OCI-LY1 (cell line): Measurements from ENCODE around the gene BLM.

Source experiments
- H2AFZ ChIP-seq: fragments of 200-600 bp; sonication (generic), shearing (Covaris generic); 2 replicates; pipeline ENCODE4 v1.6.0; 2014; ENCODE audit warnings: antibody characterized with exemption, mild to moderate bottlenecking, low read length
- H3F3A ChIP-seq: fragments of 200-600 bp; sonication (generic), shearing (Covaris generic); 2 replicates; pipeline ENCODE4 v1.6.0; 2014; ENCODE audit warnings: mild to moderate bottlenecking, antibody characterized with exemption, low read length, moderate library complexity; ENCODE audit not compliant: insufficient read depth
- H3K27ac ChIP-seq: fragments of 200-600 bp; sonication (generic); 2 replicates; pipeline ENCODE4 v1.5.1; 2014; ENCODE audit warnings: low read length, mixed run types, mild to moderate bottlenecking, low read depth; ENCODE audit not compliant: poor library complexity, severe bottlenecking
- H3K27me3 ChIP-seq: fragments of 200-600 bp; sonication (generic); 2 replicates; pipeline ENCODE4 v1.6.0; 2014; ENCODE audit warnings: antibody characterized with exemption, mild to moderate bottlenecking, low read length, moderate library complexity; ENCODE audit not compliant: insufficient read depth
- H3K36me3 ChIP-seq: fragments of 200-600 bp; sonication (generic); 2 replicates; pipeline ENCODE4 v1.6.1; 2014; ENCODE audit warnings: mild to moderate bottlenecking, antibody characterized with exemption, low read length, moderate library complexity, mixed read lengths; ENCODE audit not compliant: insufficient read depth
- H3K4me1 ChIP-seq: fragments of 200-600 bp; sonication (generic); 2 replicates; pipeline ENCODE4 v1.5.1; 2014; ENCODE audit warnings: mild to moderate bottlenecking, low read length, moderate library complexity; ENCODE audit not compliant: insufficient read depth, severe bottlenecking
- H3K4me2 ChIP-seq: fragments of 200-600 bp; sonication (generic), shearing (Covaris generic); 2 replicates; pipeline ENCODE4 v1.6.1; 2014; ENCODE audit warnings: low read length
- H3K4me3 ChIP-seq: fragments of 200-600 bp; sonication (generic); 2 replicates; pipeline ENCODE4 v1.5.1; 2014; ENCODE audit warnings: low read length, low read depth, mild to moderate bottlenecking, mixed read lengths; ENCODE audit not compliant: poor library complexity, severe bottlenecking
- H3K79me2 ChIP-seq: fragments of 200-600 bp; shearing (Covaris generic); 2 replicates; pipeline ENCODE4 v1.6.1; 2016; ENCODE audit warnings: mixed run types, low read length, mixed read lengths; ENCODE audit not compliant: insufficient read depth
- H3K9ac ChIP-seq: fragments of 200-600 bp; sonication (generic), shearing (Covaris generic); 2 replicates; pipeline ENCODE4 v1.6.1; 2014; ENCODE audit warnings: mild to moderate bottlenecking, low read length, mixed read lengths
- H3K9me2 ChIP-seq: fragments of 200-600 bp; sonication (generic), shearing (Covaris generic); 2 replicates; pipeline ENCODE4 v1.6.1; 2014; ENCODE audit warnings: low read depth, mild to moderate bottlenecking, low read length, mixed read lengths
- H3K9me3 ChIP-seq: fragments of 200-600 bp; shearing (Covaris generic); 2 replicates; pipeline ENCODE4 v1.6.1; 2014; ENCODE audit warnings: low read length, mixed read lengths
- H4K20me1 ChIP-seq: fragments of 200-600 bp; sonication (generic), shearing (Covaris generic); 2 replicates; pipeline ENCODE4 v1.6.0; 2016; ENCODE audit warnings: mild to moderate bottlenecking, low read length; ENCODE audit not compliant: insufficient read depth
- CTCF ChIP-seq: fragments of 200-600 bp; sonication (generic), shearing (Covaris generic); IDR thresholded peaks from 2 replicates; pipeline ENCODE4 v1.5.1; 2017; ENCODE audit warnings: mild to moderate bottlenecking, antibody characterized with exemption, low read length, moderate library complexity, mixed read lengths
- EZH2 ChIP-seq: fragments of 200-600 bp; sonication (generic), shearing (Covaris generic); IDR thresholded peaks from 2 replicates; pipeline ENCODE4 v1.8.0; 2017; ENCODE audit warnings: borderline replicate concordance, mixed run types, mild to moderate bottlenecking, antibody characterized with exemption, low read length, moderate library complexity, mixed read lengths

Gene BLM

GRCh38 chr15:90701048-90701447 lies 16.1 kb upstream of the BLM start:
- no peaks in the 10 kb centered on the region for H3K79me2 ChIP-seq
- no peaks in the 10 kb centered on the region for H4K20me1 ChIP-seq
- 0 out of 2 replicates have a peak, but pooled peaks cover 6% of the 10 kb centered on the region for H3K9me3 ChIP-seq
- no peaks in the 10 kb centered on the region for H3K4me1 ChIP-seq
- peaks cover 9% of the 10 kb centered on the region; the same call in 1 of the 2 replicates for H3K36me3 ChIP-seq
- H2AFZ ChIP-seq, result no peak overlapping the region
- H3K4me3 ChIP-seq, result no peak overlapping the region
- no peaks in the 10 kb centered on the region for H3F3A ChIP-seq
- H3K27ac ChIP-seq, result no peak overlapping the region
- no peaks in the 10 kb centered on the region for H3K27me3 ChIP-seq
- H3K9me2 ChIP-seq, result no peaks in the 10 kb centered on the region
- no peak overlapping the region for H3K9ac ChIP-seq
- TF ChIP-seq EZH2 (no peak), CTCF (no peak)
- no peak overlapping the region for H3K4me2 ChIP-seq

- no peak overlapping the region for H2AFZ ChIP-seq
- H3K9ac ChIP-seq, result no peak overlapping the region
- H3K79me2 ChIP-seq, result no peaks in the 10 kb centered on the region
- TF ChIP-seq CTCF (no peak), EZH2 (no peak)
- H3K27me3 ChIP-seq, result no peaks in the 10 kb centered on the region
- H3K9me2 ChIP-seq, result no peaks in the 10 kb centered on the region
- H3K9me3 ChIP-seq, result 0 out of 2 replicates have a peak, but pooled peaks cover 6% of the 10 kb centered on the region
- no peaks in the 10 kb centered on the region for H3K4me1 ChIP-seq
- H3K4me2 ChIP-seq, result no peak overlapping the region
- peaks cover 9% of the 10 kb centered on the region; the same call in 1 of the 2 replicates for H3K36me3 ChIP-seq
- no peak overlapping the region for H3K4me3 ChIP-seq
- no peaks in the 10 kb centered on the region for H4K20me1 ChIP-seq
- H3F3A ChIP-seq, result no peaks in the 10 kb centered on the region
- no peak overlapping the region for H3K27ac ChIP-seq
Measured at GRCh38 chr15:90701880-90702630, 15.1 kb upstream of the BLM start.

GRCh38 chr15:90703455-90703854 lies 13.7 kb upstream of the BLM start:
- Histone ChIP-seq H3K4me2 (no peak overlapping the region), H2AFZ (no peak overlapping the region), H3K79me2 (no peaks in the 10 kb centered on the region), H3K9me2 (no peaks in the 10 kb centered on the region), H3K36me3 (peaks cover 9% of the 10 kb centered on the region; the same call in 1 of the 2 replicates), H3K9ac (no peak overlapping the region), H3K4me3 (no peak overlapping the region), H4K20me1 (no peaks in the 10 kb centered on the region), H3K27me3 (no peaks in the 10 kb centered on the region), H3K4me1 (no peaks in the 10 kb centered on the region), H3K27ac (no peak overlapping the region), H3K9me3 (0 out of 2 replicates have a peak, but pooled peaks cover 6% of the 10 kb centered on the region), H3F3A (no peaks in the 10 kb centered on the region)
- no peak for TF ChIP-seq EZH2
- TF ChIP-seq CTCF, result no peak
